NCI-H774 (cell line): ENCODE data around the gene RC3H2.

Source experiments
- DNase-seq: peaks from one replicate; lab custom pipeline; 2025; lab: John Stamatoyannopoulos, UW

The RC3H2 gene

GRCh38 chr9:122904823-122905710, at the start of gene RC3H2:
TSS of gene RC3H2 (minus strand) at chr9:122905359. CDS start at chr9:122897509, 7,850 bp downstream.
- DNase-seq, result peak; percentile 100

GRCh38 chr9:122954253-122954691, 49.1 kb upstream of the RC3H2 start:
- no peak for DNase-seq

DNA sequence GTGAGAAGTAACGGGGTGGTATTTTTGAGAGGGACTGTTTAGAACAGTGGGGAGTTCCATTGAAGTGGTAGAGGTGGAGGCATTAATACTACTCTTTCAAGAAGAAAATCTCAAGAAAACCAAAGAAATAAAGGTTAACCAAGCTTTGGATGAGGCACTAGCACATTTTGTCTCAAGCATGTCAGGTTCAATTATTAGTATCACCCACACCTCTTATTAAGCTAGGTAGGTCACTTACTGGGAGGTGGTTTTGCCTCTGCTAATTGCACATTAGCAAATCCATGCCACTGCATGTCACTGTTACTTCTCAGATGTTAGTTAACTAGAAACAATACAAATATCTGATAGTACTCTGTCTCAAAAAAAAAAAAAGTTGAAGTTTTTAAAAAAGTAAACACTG, 45.9 kb upstream of the RC3H2 start:
- no peak for DNase-seq

GRCh38 chr9:122950263-122950662, 45.1 kb upstream of the RC3H2 start:
- no peak for DNase-seq

GRCh38 chr9:122949696-122950095, 44.5 kb upstream of the RC3H2 start:
- DNase-seq, result no peak

GRCh38 chr9:122948313-122948712, 43.2 kb upstream of the RC3H2 start:
- DNase-seq, result no peak

GRCh38 chr9:122946461-122947005, 41.4 kb upstream of the RC3H2 start:
- no peak for DNase-seq

DNA sequence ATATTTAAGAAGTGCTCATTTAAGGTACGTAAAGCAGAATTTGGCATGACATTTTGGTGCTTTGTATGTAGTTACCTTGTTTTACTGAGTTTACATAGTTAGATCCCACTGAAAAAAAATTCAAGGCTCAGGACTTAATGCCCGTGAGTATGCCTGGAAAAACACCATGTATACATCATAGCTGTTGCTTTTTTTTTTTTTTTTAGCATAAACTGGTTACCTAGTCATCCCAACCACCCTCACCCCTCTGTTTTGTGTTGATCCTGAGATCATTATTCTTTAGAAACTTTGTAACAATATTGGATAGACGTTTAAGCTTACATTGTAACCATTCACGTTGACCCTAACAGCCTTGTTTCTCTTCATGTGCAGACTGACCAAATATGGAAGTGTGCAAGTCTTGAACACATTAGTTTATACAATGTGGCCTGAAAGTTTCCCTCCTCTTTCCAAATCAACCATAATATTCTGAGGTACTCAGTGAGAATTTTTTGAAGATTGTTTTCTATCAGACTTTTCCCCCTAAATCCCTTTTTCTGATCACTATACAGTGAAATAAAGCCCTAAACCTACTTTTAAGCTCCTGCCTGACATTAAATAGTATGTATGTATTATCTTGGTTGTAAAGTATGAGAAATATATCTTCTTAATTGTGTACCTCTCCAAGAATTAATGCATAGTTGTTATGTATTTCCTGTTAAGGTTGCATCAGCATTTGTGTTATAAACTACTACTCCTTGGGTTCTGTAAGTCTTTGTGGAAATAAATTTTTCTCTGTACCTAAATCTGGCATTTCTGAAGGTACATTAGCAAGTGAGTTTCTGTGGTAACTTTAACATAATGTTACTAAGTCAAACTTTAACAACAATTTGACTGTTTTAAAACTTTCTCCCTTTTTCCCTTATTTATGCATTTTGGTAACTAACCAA, 40.1 kb upstream of the RC3H2 start:
- no peak for DNase-seq

DNA sequence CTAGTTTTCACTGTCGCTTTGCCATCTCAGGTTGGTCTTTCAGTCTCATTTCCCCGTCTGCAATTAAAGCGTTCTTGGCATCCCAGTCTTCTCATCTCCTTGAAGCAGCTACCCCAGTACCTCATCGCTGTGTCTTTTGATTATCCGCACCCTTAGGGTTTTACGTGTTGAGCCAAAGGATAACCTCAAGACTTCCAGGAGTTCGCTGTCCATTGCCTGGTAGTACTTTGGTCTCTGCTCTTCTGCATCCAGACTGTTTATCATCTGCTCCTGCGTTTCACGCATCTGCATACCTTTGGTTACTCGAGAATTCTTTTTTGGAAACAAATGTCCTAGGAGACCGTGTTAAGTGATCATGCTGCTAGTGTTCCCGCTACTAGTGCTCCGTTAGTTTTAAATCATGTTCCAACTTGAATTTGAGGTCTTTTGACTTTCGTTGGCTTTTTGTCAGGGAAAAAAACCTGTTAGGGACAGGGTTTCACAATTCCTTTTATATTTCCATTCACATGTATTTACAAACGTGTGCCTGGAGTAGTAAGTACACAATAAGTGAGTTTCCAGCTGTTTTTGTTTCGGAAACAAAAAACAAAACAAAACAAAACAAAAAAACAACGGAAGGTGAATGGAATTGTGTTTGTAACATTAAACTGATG, 36.5 kb upstream of the RC3H2 start:
- DNase-seq, result no peak

DNA sequence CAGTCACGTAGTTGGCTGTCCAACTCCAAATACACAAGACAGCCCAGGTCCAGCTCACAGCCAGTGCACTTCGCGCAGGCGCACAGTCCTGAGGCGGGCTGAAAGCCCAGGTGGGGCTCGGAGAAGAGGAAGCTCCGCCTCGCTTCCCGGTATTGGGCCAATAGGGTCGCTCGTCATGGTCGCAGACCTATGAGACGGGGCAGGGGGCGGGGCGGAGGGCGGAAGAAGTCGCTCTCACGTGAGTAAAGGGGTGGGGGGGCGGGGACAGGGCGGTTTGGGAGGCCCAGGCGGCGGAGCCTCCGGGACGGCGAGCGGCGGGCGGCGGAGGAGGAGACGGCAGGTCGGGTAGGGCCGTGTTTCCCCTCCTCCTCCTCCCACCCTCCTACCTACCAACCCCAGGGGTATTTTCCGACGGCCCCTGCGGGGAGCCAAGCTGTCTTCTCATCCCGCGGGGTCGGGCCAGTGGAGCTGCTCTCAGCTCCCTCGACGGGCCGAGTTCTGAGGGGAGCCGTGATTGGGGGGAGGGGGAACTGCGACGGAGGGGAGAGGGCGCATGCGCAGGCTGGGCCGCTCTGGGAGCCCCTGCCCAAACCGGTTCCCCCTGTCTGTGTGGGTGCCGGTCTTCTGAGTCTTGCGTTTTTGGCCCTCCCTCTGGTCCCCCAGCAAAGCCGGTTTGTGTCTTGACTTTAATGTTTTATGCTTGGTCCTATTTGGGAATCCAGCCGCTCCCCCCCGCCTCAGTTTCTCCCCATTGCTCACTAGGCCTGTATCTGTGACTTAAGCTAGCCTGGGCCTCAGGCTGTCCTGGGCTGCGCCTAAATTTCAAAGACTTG, 35.8 kb upstream of the RC3H2 start, which contains the start of gene RABGAP1:
TSS of gene RABGAP1 (plus strand) at position 272 of the 833 bp plus-strand sequence. CDS start 16,040 bp downstream, outside the sequence.
- DNase-seq, result peak; percentile 99

DNA sequence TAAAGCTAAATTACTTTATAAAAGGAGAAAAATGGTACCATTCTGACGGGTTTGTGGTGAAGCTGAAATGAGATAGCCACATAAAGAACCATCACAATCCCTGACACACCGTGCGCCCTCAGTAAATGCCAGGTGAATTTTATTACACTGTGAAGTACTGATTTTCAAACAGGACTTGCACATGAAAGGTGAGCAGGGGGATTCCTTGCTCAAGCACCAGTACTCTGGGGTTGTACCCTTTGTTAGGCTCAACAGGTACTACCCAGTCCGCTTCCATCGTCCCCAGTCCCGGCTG, 35.2 kb upstream of the RC3H2 start:
- no peak for DNase-seq

- DNase-seq, result no peak
Measured at GRCh38 chr9:122939601-122940000, 34.4 kb upstream of the RC3H2 start.

DNA sequence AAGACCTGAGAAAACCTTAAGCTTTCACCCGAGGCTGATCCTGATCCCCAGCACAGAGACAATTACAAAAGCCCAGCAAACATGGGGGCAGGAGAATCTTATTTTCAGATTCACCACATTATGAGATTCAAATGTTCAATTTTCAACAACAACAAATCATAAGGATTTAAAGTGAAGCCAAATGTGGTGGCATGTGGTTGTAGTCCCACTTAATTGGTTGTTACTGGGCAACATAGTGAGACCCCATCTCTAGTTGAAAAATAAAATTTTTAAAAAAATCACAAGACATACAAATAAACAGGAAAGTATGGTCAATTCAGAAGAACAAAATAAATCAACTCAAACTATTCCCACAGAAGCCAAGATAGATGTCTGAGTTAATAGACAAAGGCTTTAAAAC, 31.7 kb upstream of the RC3H2 start:
- no peak for DNase-seq

DNA sequence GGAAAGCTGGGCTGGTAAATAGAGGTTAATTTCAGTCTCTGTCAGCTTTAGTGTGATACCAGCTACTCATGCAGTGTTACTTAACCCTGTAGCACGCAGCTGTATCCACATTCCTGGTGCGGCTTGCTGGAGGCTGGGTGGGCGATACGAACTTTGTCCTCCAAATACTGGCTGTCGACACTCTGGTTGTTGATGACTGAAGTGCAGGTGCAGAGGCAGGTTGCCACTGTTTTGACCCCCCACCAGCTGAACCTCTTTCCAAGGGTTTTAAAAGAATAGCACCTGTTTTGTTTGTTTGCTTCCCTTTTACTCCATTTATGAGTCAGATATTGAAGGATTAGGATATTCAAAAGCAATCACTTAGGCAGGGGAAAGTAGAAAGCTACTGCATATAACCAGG, 31.3 kb upstream of the RC3H2 start:
- DNase-seq, result no peak

GRCh38 chr9:122931226-122932121, 26.3 kb upstream of the RC3H2 start, which contains the start of gene ZBTB26:
TSS of gene ZBTB26 (minus strand) at chr9:122931512. CDS start at chr9:122919934, 11,578 bp downstream.
- peak; percentile 97 for DNase-seq

GRCh38 chr9:122930541-122931225, 25.5 kb upstream of the RC3H2 start:
- DNase-seq, result no peak

GRCh38 chr9:122929796-122930354, 24.7 kb upstream of the RC3H2 start:
- DNase-seq, result no peak

DNA sequence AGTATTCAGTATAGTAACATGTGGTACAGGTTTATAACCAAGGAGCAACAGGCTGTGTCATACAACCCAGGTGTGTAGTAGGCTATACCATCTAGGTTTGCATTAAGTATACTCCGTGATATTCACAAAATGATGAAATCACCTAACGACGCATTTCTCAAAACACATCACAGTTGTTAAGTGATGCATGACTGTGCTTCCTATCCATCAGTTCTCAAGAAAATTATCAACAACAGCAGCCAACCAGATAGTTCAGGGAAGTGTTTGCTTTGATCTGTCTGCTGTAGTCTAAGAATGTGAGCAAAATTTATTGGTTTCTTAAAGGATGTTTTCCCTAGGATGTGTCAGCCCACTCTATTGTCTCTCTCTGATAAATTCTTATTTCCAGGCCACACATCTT, 18.8 kb upstream of the RC3H2 start:
- DNase-seq, result no peak

DNA sequence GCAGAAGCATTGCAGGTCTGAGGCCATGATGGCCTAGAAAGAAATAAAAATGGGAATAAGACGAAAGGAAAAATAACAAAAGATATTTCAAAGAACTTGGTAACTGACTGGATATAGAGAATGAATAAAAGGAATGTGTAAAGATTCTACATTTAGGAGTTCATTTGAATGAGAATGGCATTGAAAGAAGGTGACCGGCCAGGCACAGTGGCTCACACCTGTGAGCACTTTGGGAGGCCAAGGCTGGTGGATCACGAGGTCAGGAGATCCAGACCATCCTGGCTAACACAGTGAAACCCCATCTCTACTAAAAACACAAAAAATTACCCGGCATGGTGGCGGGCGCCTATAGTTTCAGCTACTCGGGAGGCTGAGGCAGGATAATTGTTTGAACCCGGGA, 17.6 kb upstream of the RC3H2 start:
- DNase-seq, result no peak
